ENCODE measurements around the gene CLCC1.
"Not testable (repeated sequence)": the region's sequence is repeated elsewhere in the genome, so short reads cannot be mapped to it uniquely, and the experiment has no call there.

GRCh38 chr1:108996622-108997021, 33.3 kb upstream of the CLCC1 start:
- TF ChIP-seq YY1 (IDR thresholded peaks at IDR 0.05; ENCODE audit: insufficient read depth, insufficient read length); SUZ12 (IDR thresholded peaks at IDR 0.05; ENCODE audit: extremely low read depth, insufficient read depth, insufficient read length); ZNF274 (IDR thresholded peaks at IDR 0.05; ENCODE audit: low read depth, low read length): not testable (repeated sequence)

Measured in NT2/D1 (cell line).